ENCODE measurements around the gene ZNF71. TPM values are rescaled to one million over a fixed set of nuclear protein-coding genes. Genes with fewer than 3 reads are reported as not detected.

The ZNF71 gene
- 10 to 100 TPM in 3 of 6 donors, 1 to 10 TPM in 3; 7.9 to 20.5 (median 10.4) TPM for polyA plus RNA-seq (ENCODE audit: low read depth in 6 of 6)

- H3K9me3 Mint-ChIP-seq: peaks cover 5 to 25% (median 11%) of the 10 kb centered on the region in 7 donors
- peaks cover 27 to 37% (median 31%) of the 10 kb centered on the region in 3 donors for H3K4me1 Mint-ChIP-seq
- ATAC-seq (ENCODE audit: low read depth in 2 of 2) (peak; percentile 96 to 97), DNase-seq (peak; percentile 80)
- peak within 1 kb of the TSS; percentile 90 to 92 (median 92) for H3K27ac Mint-ChIP-seq
- peaks cover 0 to 14% of the 10 kb centered on the region in 2 donors for H3K36me3 Mint-ChIP-seq
- H3K27me3 Mint-ChIP-seq: peaks cover 0 to 6% (median 0%) of the 10 kb centered on the region in 3 donors
- H3K4me3 Mint-ChIP-seq: peak within 1 kb of the TSS; percentile 81 to 97 (median 92)
These were observed at the start of gene ZNF71 for GRCh38 chr19:56594783-56595547. Gene ZNF71, plus strand, starts transcription at chr19:56595302. Its CDS starts 6,257 bp downstream, at chr19:56601559.

GRCh38 chr19:56547535-56547934 is 47.6 kb upstream of the ZNF71 start:
- H3K36me3 Mint-ChIP-seq: peaks cover 52 to 59% of the 10 kb centered on the region in 2 donors
- H3K9me3 Mint-ChIP-seq: peaks cover 6 to 81% (median 63%) of the 10 kb centered on the region in 7 donors

GRCh38 chr19:56554272-56554869 is 40.7 kb upstream of the ZNF71 start:
- Mint-ChIP-seq H3K4me3 (no peak overlapping the region), H3K4me1 (no peaks in the 10 kb centered on the region), H3K27ac (no peak overlapping the region), H3K36me3 (peaks cover 59 to 61% of the 10 kb centered on the region in 2 donors), H3K27me3 (no peaks in the 10 kb centered on the region), H3K9me3 (peaks cover 18 to 91% (median 75%) of the 10 kb centered on the region in 7 donors)
- ATAC-seq (ENCODE audit: low read depth in 2 of 2) (no peak), DNase-seq (no peak)

More at GRCh38 chr19:56547535-56547934, 47.6 kb upstream of the ZNF71 start:
- no peaks in the 10 kb centered on the region for H3K27me3 Mint-ChIP-seq
- no peak overlapping the region for H3K27ac Mint-ChIP-seq
- H3K4me1 Mint-ChIP-seq: no peaks in the 10 kb centered on the region
- H3K4me3 Mint-ChIP-seq: peak overlapping the region in 1 of 8 donors; percentile 52
- no peak for ATAC-seq (ENCODE audit: low read depth in 2 of 2)
- no peak for DNase-seq

- no peak overlapping the region for H3K4me3 Mint-ChIP-seq
- peaks cover 11 to 91% (median 82%) of the 10 kb centered on the region in 7 donors for H3K9me3 Mint-ChIP-seq
- no peak overlapping the region for H3K27ac Mint-ChIP-seq
- DNase-seq: no peak
- peaks cover 41 to 49% of the 10 kb centered on the region in 2 donors for H3K36me3 Mint-ChIP-seq
- no peaks in the 10 kb centered on the region for H3K27me3 Mint-ChIP-seq
- ATAC-seq (ENCODE audit: low read depth in 2 of 2): no peak
- peaks cover 16 to 18% (median 16%) of the 10 kb centered on the region in 3 donors for H3K4me1 Mint-ChIP-seq
These were observed 32.3 kb upstream of the ZNF71 start for GRCh38 chr19:56562766-56563165.

GRCh38 chr19:56566904-56567273 is 28.2 kb upstream of the ZNF71 start:
- no peaks in the 10 kb centered on the region for H3K27me3 Mint-ChIP-seq
- peak overlapping the region; percentile 75 to 95 (median 91) for H3K27ac Mint-ChIP-seq
- ATAC-seq (ENCODE audit: low read depth in 2 of 2) (peak; percentile 31 to 33), DNase-seq (no peak)
- H3K9me3 Mint-ChIP-seq: peaks cover 11 to 75% (median 66%) of the 10 kb centered on the region in 7 donors
- peaks cover 41 to 48% of the 10 kb centered on the region in 2 donors for H3K36me3 Mint-ChIP-seq
- peak overlapping the region; percentile 89 to 98 (median 97) for H3K4me3 Mint-ChIP-seq
- H3K4me1 Mint-ChIP-seq: peaks cover 15 to 27% (median 16%) of the 10 kb centered on the region in 3 donors

- peaks cover 11 to 73% (median 62%) of the 10 kb centered on the region in 7 donors for H3K9me3 Mint-ChIP-seq
- DNase-seq (peak; percentile 86), ATAC-seq (ENCODE audit: low read depth in 2 of 2) (peak; percentile 98)
- no peaks in the 10 kb centered on the region for H3K27me3 Mint-ChIP-seq
- peaks cover 41 to 42% of the 10 kb centered on the region in 2 donors for H3K36me3 Mint-ChIP-seq
- H3K4me1 Mint-ChIP-seq: peaks cover 15 to 27% (median 16%) of the 10 kb centered on the region in 3 donors
- peak within 1 kb of the TSS; percentile 75 to 95 (median 91) for H3K27ac Mint-ChIP-seq
- peak within 1 kb of the TSS; percentile 89 to 98 (median 97) for H3K4me3 Mint-ChIP-seq
These were observed 27.6 kb upstream of the ZNF71 start, which contains the start of gene ZNF470 for GRCh38 chr19:56567274-56568120. Gene ZNF470, plus strand, starts transcription at chr19:56567468. Its CDS starts 2,844 bp downstream, at chr19:56570312.

- H3K27ac Mint-ChIP-seq: no peak overlapping the region
- H3K4me3 Mint-ChIP-seq: no peak overlapping the region
- no peak for ATAC-seq (ENCODE audit: low read depth in 2 of 2)
- H3K36me3 Mint-ChIP-seq: peaks cover 61 to 65% of the 10 kb centered on the region in 2 donors
- no peaks in the 10 kb centered on the region for H3K27me3 Mint-ChIP-seq
- DNase-seq: no peak
- peaks cover 4 to 13% (median 6%) of the 10 kb centered on the region in 3 donors for H3K4me1 Mint-ChIP-seq
- H3K9me3 Mint-ChIP-seq: peaks cover 21 to 78% (median 74%) of the 10 kb centered on the region in 7 donors
These were observed 22.5 kb upstream of the ZNF71 start for GRCh38 chr19:56572589-56572988.

GRCh38 chr19:56573914-56574313 is 21.2 kb upstream of the ZNF71 start:
- Mint-ChIP-seq H3K27ac (no peak overlapping the region), H3K9me3 (peaks cover 21 to 87% (median 86%) of the 10 kb centered on the region in 7 donors), H3K27me3 (no peaks in the 10 kb centered on the region), H3K36me3 (peaks cover 61 to 68% of the 10 kb centered on the region in 2 donors), H3K4me1 (peaks cover 0 to 4% (median 0%) of the 10 kb centered on the region in 3 donors), H3K4me3 (no peak overlapping the region)
- no peak for DNase-seq
- ATAC-seq (ENCODE audit: low read depth in 2 of 2): no peak

GRCh38 chr19:56577719-56578602 is 17.1 kb upstream of the ZNF71 start:
- ATAC-seq (ENCODE audit: low read depth in 2 of 2): no peak
- Mint-ChIP-seq H3K4me1 (no peaks in the 10 kb centered on the region), H3K27me3 (peaks cover 0 to 3% (median 0%) of the 10 kb centered on the region in 3 donors), H3K36me3 (peaks cover 50 to 62% of the 10 kb centered on the region in 2 donors), H3K9me3 (peaks cover 17 to 93% (median 91%) of the 10 kb centered on the region in 7 donors), H3K4me3 (no peak overlapping the region), H3K27ac (no peak overlapping the region)
- DNase-seq: no peak

- H3K4me1 Mint-ChIP-seq: peaks cover 27 to 37% (median 31%) of the 10 kb centered on the region in 3 donors
- peaks cover 0 to 12% (median 0%) of the 10 kb centered on the region in 3 donors for H3K27me3 Mint-ChIP-seq
- ATAC-seq (ENCODE audit: low read depth in 2 of 2) (no peak), DNase-seq (no peak)
- peaks cover 0 to 14% of the 10 kb centered on the region in 2 donors for H3K36me3 Mint-ChIP-seq
- peak overlapping the region; percentile 81 to 97 (median 92) for H3K4me3 Mint-ChIP-seq
- peak overlapping the region; percentile 59 to 92 (median 88) for H3K27ac Mint-ChIP-seq
- H3K9me3 Mint-ChIP-seq: peaks cover 5 to 25% (median 11%) of the 10 kb centered on the region in 7 donors
These were observed 688 bp upstream of the ZNF71 start for GRCh38 chr19:56594446-56594782.

- H3K9me3 Mint-ChIP-seq: peaks cover 5 to 19% (median 10%) of the 10 kb centered on the region in 7 donors
These were observed 422 bp downstream of the ZNF71 start for GRCh38 chr19:56595548-56595899.

GRCh38 chr19:56596676-56597075 is 1.6 kb downstream of the ZNF71 start:
- ATAC-seq (ENCODE audit: low read depth in 2 of 2): no peak
- Mint-ChIP-seq H3K9me3 (peaks cover 3 to 14% (median 7%) of the 10 kb centered on the region in 7 donors), H3K27ac (no peak overlapping the region), H3K27me3 (no peaks in the 10 kb centered on the region), H3K4me3 (peak overlapping the region in 7 of 8 donors; percentile 42 to 97 (median 90)), H3K4me1 (peaks cover 37 to 43% (median 38%) of the 10 kb centered on the region in 3 donors), H3K36me3 (peaks cover 3 to 12% of the 10 kb centered on the region in 2 donors)
- DNase-seq: no peak

More at GRCh38 chr19:56595548-56595899, 422 bp downstream of the ZNF71 start:
- no peak for DNase-seq
- Mint-ChIP-seq H3K36me3 (peaks cover 0 to 11% of the 10 kb centered on the region in 2 donors), H3K27ac (peak overlapping the region in 5 of 6 donors; percentile 72 to 92 (median 90)), H3K4me3 (peak overlapping the region; percentile 81 to 97 (median 92)), H3K4me1 (peaks cover 29 to 37% (median 33%) of the 10 kb centered on the region in 3 donors), H3K27me3 (peaks cover 0 to 4% (median 0%) of the 10 kb centered on the region in 3 donors)
- peak; percentile 14 to 22 for ATAC-seq (ENCODE audit: low read depth in 2 of 2)
